Ishikawa (cell line): Measurements from ENCODE around the gene ADRB2.

Experiments
- CEBPB ChIP-seq: IDR thresholded peaks from 2 replicates; pipeline ENCODE4 v1.6.1; 2012
- CREB1 ChIP-seq: IDR thresholded peaks from 2 replicates; pipeline ENCODE4 v1.6.1; 2012; ENCODE audit warnings: low read depth
- EP300 ChIP-seq: IDR thresholded peaks from 2 replicates; pipeline ENCODE4 v1.6.1; 2012; ENCODE audit warnings: borderline replicate concordance
- FOXM1 ChIP-seq: IDR thresholded peaks from 2 replicates; pipeline ENCODE4 v1.6.1; 2012; ENCODE audit warnings: low read depth, borderline replicate concordance
- MAX ChIP-seq: IDR thresholded peaks from 2 replicates; pipeline ENCODE4 v1.6.1; 2012
- NFIC ChIP-seq: IDR thresholded peaks from 2 replicates; pipeline ENCODE4 v1.6.1; 2012
- RAD21 ChIP-seq: IDR thresholded peaks from 2 replicates; pipeline ENCODE4 v1.6.1; 2012; ENCODE audit warnings: low read depth
- REST ChIP-seq: IDR thresholded peaks from 2 replicates; pipeline ENCODE4 v1.6.1; 2012; ENCODE audit warnings: low read depth, mild to moderate bottlenecking
- TAF1 ChIP-seq: IDR thresholded peaks from 2 replicates; pipeline ENCODE4 v1.6.1; 2012; ENCODE audit warnings: low read depth, mild to moderate bottlenecking
- TEAD4 ChIP-seq: IDR thresholded peaks from 2 replicates; pipeline ENCODE4 v1.6.1; 2012
- ZBTB7A ChIP-seq: IDR thresholded peaks from 2 replicates; pipeline ENCODE4 v1.6.1; 2012; ENCODE audit warnings: low read depth
- TF ChIP-seq, protein P1 (sequence below): IDR thresholded peaks from 2 replicates; pipeline ENCODE4 v1.6.1; 2012

The ADRB2 gene

DNA sequence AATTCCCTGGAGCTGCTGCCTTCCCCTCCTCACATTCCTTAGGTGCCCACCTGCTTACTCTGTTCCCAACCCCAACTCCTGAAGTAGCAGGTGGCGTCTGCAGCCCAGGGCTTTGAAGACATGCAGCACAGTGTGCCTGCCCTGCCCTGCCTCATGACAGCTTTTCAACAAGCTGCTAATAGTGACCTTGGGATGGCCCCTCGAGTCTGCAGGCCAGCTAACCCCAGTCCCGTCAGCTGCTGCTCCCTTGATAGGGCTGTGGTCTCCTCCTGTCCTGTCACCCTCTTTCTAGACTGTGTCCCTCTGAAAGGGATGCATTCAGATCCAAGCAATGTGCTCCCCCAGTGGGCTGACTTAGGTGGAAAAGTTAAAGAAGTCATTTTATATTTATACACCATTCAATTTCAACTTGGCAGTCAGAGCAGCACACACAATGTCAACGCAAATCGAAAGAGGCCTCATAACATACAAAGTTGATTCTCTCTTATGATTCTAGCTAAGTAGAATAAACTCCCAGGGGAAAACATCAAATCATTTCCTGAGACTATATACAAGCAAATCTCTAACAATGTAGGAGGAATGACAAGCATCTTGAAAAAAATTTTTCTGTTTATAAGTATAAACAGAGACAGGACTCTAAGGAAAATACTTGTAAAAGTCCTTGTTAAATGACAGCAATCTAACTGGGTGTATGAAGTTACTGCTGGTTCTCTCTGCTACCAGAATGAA, 37.9 kb downstream of the ADRB2 start:
- TF ChIP-seq NFIC, result no peak
- TF ChIP-seq RAD21, result no peak
- TF ChIP-seq CREB1, result no peak

DNA sequence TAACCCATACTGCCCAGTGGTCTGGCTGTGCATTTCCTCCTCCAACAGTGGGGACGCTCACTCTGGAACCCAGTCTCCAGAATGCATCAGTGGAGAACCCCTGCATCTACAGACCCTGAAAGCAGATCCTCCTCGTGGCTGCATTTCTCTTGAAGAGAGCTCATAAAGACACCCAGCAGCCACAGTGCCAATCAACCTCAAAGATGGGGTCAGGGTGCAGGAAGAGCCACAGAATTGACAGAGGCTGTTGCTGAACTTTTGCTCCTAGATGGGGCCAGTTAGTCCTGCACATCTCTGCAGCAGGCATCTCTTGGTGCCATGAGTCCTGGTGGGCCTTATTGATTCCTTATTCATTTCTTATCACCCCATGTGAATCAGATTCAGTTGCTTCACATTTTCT, 39.6 kb downstream of the ADRB2 start:
- TF ChIP-seq FOXM1 (no peak), RAD21 (no peak), ZBTB7A (no peak), REST (no peak), TAF1 (no peak), CREB1 (no peak), MAX (no peak)
- TF ChIP-seq, protein P1, sequence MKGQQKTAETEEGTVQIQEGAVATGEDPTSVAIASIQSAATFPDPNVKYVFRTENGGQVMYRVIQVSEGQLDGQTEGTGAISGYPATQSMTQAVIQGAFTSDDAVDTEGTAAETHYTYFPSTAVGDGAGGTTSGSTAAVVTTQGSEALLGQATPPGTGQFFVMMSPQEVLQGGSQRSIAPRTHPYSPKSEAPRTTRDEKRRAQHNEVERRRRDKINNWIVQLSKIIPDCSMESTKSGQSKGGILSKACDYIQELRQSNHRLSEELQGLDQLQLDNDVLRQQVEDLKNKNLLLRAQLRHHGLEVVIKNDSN, result no peak

GRCh38 chr5:148873120-148873519, 46.7 kb downstream of the ADRB2 start:
- TF ChIP-seq FOXM1 (no peak), NFIC (no peak), EP300 (no peak), CREB1 (no peak), MAX (no peak), ZBTB7A (no peak), CEBPB (no peak), TAF1 (no peak), TEAD4 (no peak)
- TF ChIP-seq, protein P1, result no peak

GRCh38 chr5:148873690-148874485, 47.5 kb downstream of the ADRB2 start:
- no peak for TF ChIP-seq REST
- no peak for TF ChIP-seq TEAD4

DNA sequence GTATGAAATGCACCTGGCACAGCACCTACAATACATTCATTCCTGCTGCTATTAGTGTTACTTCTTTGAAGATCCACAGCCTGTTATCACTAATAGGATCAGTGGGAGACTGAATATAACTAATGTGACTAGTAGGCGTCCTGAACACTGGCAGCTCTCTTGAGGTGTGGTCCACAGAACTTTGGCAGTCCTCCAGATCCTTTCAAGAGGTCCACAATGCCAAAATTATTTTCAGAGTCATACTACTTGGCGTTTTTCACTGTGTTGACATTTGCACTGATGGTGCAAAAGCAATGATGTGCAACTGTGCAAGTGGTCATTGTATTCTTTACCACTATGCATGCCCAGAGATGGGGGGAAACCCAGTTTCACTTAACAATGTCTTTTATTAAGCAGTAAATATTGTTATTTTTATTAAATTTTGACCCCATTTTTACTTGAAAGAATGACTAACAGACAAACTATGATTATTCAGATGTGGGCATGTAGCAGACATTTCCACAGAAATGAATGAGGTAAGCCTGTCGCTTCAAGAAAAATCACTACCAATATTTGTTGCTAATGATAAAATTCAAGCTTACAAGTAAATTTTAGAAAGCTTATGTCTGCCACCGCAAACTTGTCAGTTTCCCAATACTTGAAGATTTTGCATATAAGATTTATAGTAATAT, 48.9 kb downstream of the ADRB2 start:
- no peak for TF ChIP-seq MAX
